Measurements from ENCODE around the gene MORN4. TPM values are rescaled to one million over a fixed set of nuclear protein-coding genes. Genes with fewer than 3 reads are reported as not detected.

Gene MORN4
- total and polyA plus RNA-seq, 2 of the 13 experiments (the other 11 are each of a cell fraction or from before 2014, with no cell fraction given) = 3.4 to 9.1 TPM

- DNase-seq (ENCODE audit: low spot score) (no peak), ATAC-seq (no peak), FAIRE-seq (no peak)
- H2AFZ ChIP-seq (ENCODE audit: low read length) = no peak overlapping the region
- no peaks in the 10 kb centered on the region for H3K36me3 ChIP-seq (replicated peaks in 1 of 2; ENCODE audit: control insufficient read depth in 1 of 2, insufficient read depth in 2 of 2, low read length in 2 of 2)
- H3K79me2 ChIP-seq (ENCODE audit: insufficient read depth, low read length) = no peaks in the 10 kb centered on the region
- POLR2A ChIA-PET = no interaction called here
- H4K20me1 ChIP-seq (ENCODE audit: insufficient read depth, low read length) = no peaks in the 10 kb centered on the region
- no peaks in the 10 kb centered on the region for H3K9me3 ChIP-seq (ENCODE audit: low read length)
- H3K9ac ChIP-seq (ENCODE audit: insufficient read depth, low read depth, low read length) = no peak overlapping the region
- in situ Hi-C loops (cut with HindIII; ENCODE audit: extremely low pct_ligation_motif_present, low pct_unique_long_range_greater_than_20kb) (no loop called here), intact Hi-C loops (cut with micrococcal nuclease; ENCODE audit: unreplicated experiment) (no loop called here)
- CTCF ChIA-PET (ENCODE audit: low intra/inter-chr PET ratio, low total read pairs) = no interaction called here
- H3K4me1 ChIP-seq (ENCODE audit: insufficient read depth, low read length) = peaks cover 37% of the 10 kb centered on the region
- no peaks in the 10 kb centered on the region for H3K27me3 ChIP-seq (ENCODE audit: control insufficient read depth in 1 of 2, insufficient read depth in 2 of 2, low read length in 2 of 2)
- BruUV-seq (replicated peaks) = no TSS peak
- no peak overlapping the region for H3K4me2 ChIP-seq (ENCODE audit: low read depth, low read length)
- TF ChIP-seq DMAP1 (CRISPR knock-in tag; IDR thresholded peaks at IDR 0.05) (no peak), TAF15 (IDR thresholded peaks at IDR 0.05; ENCODE audit: low read depth, low read length, poor library complexity, severe bottlenecking) (no peak), NFATC3 (CRISPR knock-in tag; IDR thresholded peaks at IDR 0.05) (no peak), UBTF (CRISPR knock-in tag; IDR thresholded peaks at IDR 0.05) (no peak), ZFP36L2 (CRISPR knock-in tag; IDR thresholded peaks at IDR 0.05) (no peak), PRMT3 (CRISPR knock-in tag; IDR thresholded peaks at IDR 0.05; ENCODE audit: borderline replicate concordance, low read depth) (no peak), ZNF605 (CRISPR knock-in tag; IDR thresholded peaks at IDR 0.05) (no peak), FOSL2 (CRISPR knock-in tag; IDR thresholded peaks at IDR 0.05) (no peak), ZNF17 (CRISPR knock-in tag; IDR thresholded peaks at IDR 0.05) (no peak), GRHL1 (CRISPR knock-in tag; conservative IDR thresholded peaks at IDR 0.05) (no peak), NCOA1 (CRISPR knock-in tag; IDR thresholded peaks at IDR 0.05) (no peak), PHB2 (IDR thresholded peaks at IDR 0.05; ENCODE audit: partially characterized antibody) (no peak), SMC3 (IDR thresholded peaks at IDR 0.05; ENCODE audit: low read length) (no peak)
- H3K4me3 ChIP-seq (replicated peaks in 1 of 3; ENCODE audit: insufficient read depth in 1 of 3, low read depth in 2 of 3, low read length in 3 of 3) = no peak overlapping the region
- no peak overlapping the region for H3K27ac ChIP-seq (ENCODE audit: extremely low read length, insufficient read depth, low read length)
Measured at GRCh38 chr10:97631098-97631497, 2.2 kb downstream of the MORN4 start.

Data from HepG2 (cell line).